Prostate gland (tissue), 2 donors: ENCODE results near the gene SCYGR7.

ENCODE experiments used
- CTCF ChIP-seq, 4 experiments: fragments of 200-600 bp in 2 of 4; fragments of 450-650 bp in 2 of 4; sonication (generic) in 2 of 4; IDR thresholded peaks; 1 replicate in 3 of 4; 2 replicates in 1 of 4; pipeline ENCODE4 v1.5.1; 2016 to 2019; ENCODE audit warnings: antibody characterized with exemption in 4 of 4, mild to moderate bottlenecking in 2 of 4, moderate library complexity in 2 of 4
- POLR2AphosphoS5 ChIP-seq: sonication (generic); formaldehyde crosslinking; IDR thresholded peaks from one replicate; pipeline ENCODE4 v1.6.1; 2017; ENCODE audit warnings: antibody characterized with exemption

GRCh38 chr2:227767830-227768229 is 39.7 kb downstream of the SCYGR7 start:
- TF ChIP-seq CTCF (IDR thresholded peaks at IDR 0.05) (no peak), POLR2AphosphoS5 (no peak)
